K562 (cell line): Measurements from ENCODE around the gene SGMS1.

Experiments used
- CTCF ChIP-seq, 3 experiments: IDR thresholded peaks in 2 of 3; conservative IDR thresholded peaks in 1 of 3; 2 replicates each; pipeline ENCODE4 v1.5.1; 2011 to 2012; ENCODE audit warnings: low read length in 3 of 3, mild to moderate bottlenecking in 3 of 3, control low read depth in 2 of 3, improper control_type of control experiment in 1 of 3, inconsistent platforms in 1 of 3, low read depth in 1 of 3, mixed read lengths in 1 of 3, moderate library complexity in 1 of 3; ENCODE audit not compliant: insufficient read depth in 2 of 3
- CTCFL ChIP-seq: IDR thresholded peaks from 2 replicates; pipeline ENCODE4 v1.6.1; 2011; ENCODE audit warnings: borderline replicate concordance, low read depth, mild to moderate bottlenecking, moderate library complexity, low read length; ENCODE audit not compliant: insufficient read depth, poor library complexity, severe bottlenecking
- CUX1 ChIP-seq: fragments of 200-800 bp; sonication (Bioruptor generic); IDR thresholded peaks from 2 replicates; pipeline ENCODE4 v1.6.1; 2016; ENCODE audit warnings: missing genetic modification characterization, missing compliant biosample characterization
- ELK1 ChIP-seq: sonication (generic); formaldehyde crosslinking; IDR thresholded peaks from 2 replicates; pipeline ENCODE4 v1.8.1; 2022; ENCODE audit warnings: missing genetic modification reagents
- EZH2 ChIP-seq: IDR thresholded peaks from 2 replicates; pipeline ENCODE4 v1.6.1; 2012; ENCODE audit warnings: low read depth, mild to moderate bottlenecking, inconsistent platforms, low read length, borderline replicate concordance
- MTA1 ChIP-seq: fragments of 450-650 bp; IDR thresholded peaks from 2 replicates; pipeline ENCODE4 v1.6.1; 2017; ENCODE audit warnings: borderline replicate concordance
- TCF7 ChIP-seq: sonication (generic); IDR thresholded peaks from 2 replicates; pipeline ENCODE4 v1.6.1; 2016; ENCODE audit warnings: antibody characterized with exemption, borderline replicate concordance
- XRCC5 ChIP-seq: fragments of 200-400 bp; formaldehyde crosslinking; IDR thresholded peaks from 2 replicates; pipeline ENCODE4 v1.6.1; 2017; ENCODE audit warnings: low read depth, mild to moderate bottlenecking, low read length
- ZNF140 ChIP-seq: fragments of 250-450 bp; sonication (Bioruptor Pico); IDR thresholded peaks from 2 replicates; pipeline ENCODE4 v1.8.0; 2021; ENCODE audit warnings: moderate library complexity, mild to moderate bottlenecking, inconsistent platforms

DNA sequence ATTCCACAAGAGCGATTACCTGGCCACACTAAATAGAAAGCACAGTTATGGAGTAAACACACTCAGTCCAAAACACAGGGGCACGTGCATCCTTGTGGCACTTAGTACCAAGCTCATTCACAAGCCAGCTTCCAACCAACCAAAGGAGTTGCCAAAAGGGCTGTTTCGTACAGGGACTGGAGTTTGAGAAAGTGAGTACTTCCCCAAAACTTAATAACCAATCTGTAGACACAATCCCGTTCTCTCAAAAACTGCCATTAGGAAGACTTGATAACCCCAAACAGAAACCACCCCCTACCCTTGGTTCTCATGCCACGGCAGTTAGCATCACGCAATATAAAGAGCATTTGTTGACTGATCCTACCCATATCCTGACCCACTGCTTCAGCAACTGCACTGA lies 206.3 kb downstream of the SGMS1 start:
- TF ChIP-seq CUX1 (no peak), CTCFL (no peak), CTCF (IDR thresholded peaks at IDR 0.05 in 2 of 3, conservative IDR thresholded peaks at IDR 0.05 in 1 of 3; ENCODE audit: insufficient read depth in 2 of 3, low read depth in 1 of 3, low read length in 3 of 3) (no peak), EZH2 (no peak), TCF7 (no peak), MTA1 (no peak), ZNF140 (CRISPR knock-in tag) (no peak), ELK1 (CRISPR knock-in tag) (no peak), XRCC5 (no peak)
